Endothelial cell of umbilical vein (primary cell): ENCODE data around the gene CNDP1. TPM values are rescaled to one million over a fixed set of nuclear protein-coding genes. Genes with fewer than 3 reads are reported as not detected.

ENCODE experiments used
- BruUV-seq: library from RNA; stranded (reverse); fragments of 400-500 nt; replicated peaks from 2 replicates; lab custom pipeline; 2021; lab: Mats Ljungman, UMichigan
- CTCF ChIA-PET: fragments of 300-600, 350-600 bp; sonication (Branson Sonifier 250); formaldehyde crosslinking; loops from one replicate; lab custom pipeline; 2021; ENCODE audit warnings: antibody characterized with exemption, inconsistent platforms; lab: Charles Lee
- POLR2A ChIA-PET: fragments of 300-600, 350-600 bp; sonication (Branson Sonifier 250); formaldehyde crosslinking; loops from one replicate; lab custom pipeline; 2021; ENCODE audit warnings: antibody characterized with exemption, inconsistent platforms; lab: Charles Lee
- DNase-seq: peaks from one replicate; pipeline ENCODE4 v3.0.0-alpha.2; 2011; ENCODE audit warnings: low read depth, low spot score
- FAIRE-seq: peaks from 2 replicates; lab custom pipeline; 2011; peaks lifted over from hg19 to GRCh38; lab: Jason Lieb, UNC
- H2AFZ ChIP-seq: 2 replicates; pipeline ENCODE4 v1.6.0; 2012; ENCODE audit warnings: low read depth, low read length, control low read depth, inconsistent platforms
- H3K27ac ChIP-seq: 2 replicates; pipeline ENCODE4 v1.5.1; 2011; ENCODE audit warnings: low read depth, mild to moderate bottlenecking, control low read depth, low read length, moderate library complexity; ENCODE audit not compliant: insufficient read depth
- H3K27me3 ChIP-seq, 2 experiments: 2 replicates each; pipeline versions ENCODE4 v1.6.0 to v1.6.1; 2011; ENCODE audit warnings: low read length in 2 of 2, mixed read lengths in 1 of 2; ENCODE audit not compliant: control insufficient read depth in 2 of 2, insufficient read depth in 2 of 2
- H3K36me3 ChIP-seq, 2 experiments: 2 replicates in 1 of 2; 3 replicates in 1 of 2; pipeline ENCODE4 v1.5.1; 2011; ENCODE audit warnings: low read length in 2 of 2, mild to moderate bottlenecking in 1 of 2, moderate library complexity in 1 of 2; ENCODE audit not compliant: control insufficient read depth in 2 of 2, insufficient read depth in 2 of 2; ENCODE audit errors: extremely low read depth in 1 of 2
- H3K4me1 ChIP-seq: 3 replicates; pipeline ENCODE4 v1.5.1; 2011; ENCODE audit warnings: mild to moderate bottlenecking, low read length; ENCODE audit not compliant: control insufficient read depth, insufficient read depth; ENCODE audit errors: extremely low read depth
- H3K4me2 ChIP-seq: 2 replicates; pipeline ENCODE4 v1.6.1; 2011; ENCODE audit warnings: low read length, control low read depth, mixed read lengths; ENCODE audit not compliant: insufficient read depth
- H3K4me3 ChIP-seq, 3 experiments: fragments of 200-600 bp in 1 of 3; sonication (generic), shearing (Covaris generic) in 1 of 3; replicated peaks in 1 of 3; 2 replicates each; pipeline ENCODE4 v1.5.1; 2011 to 2016; ENCODE audit warnings: control low read depth in 3 of 3, low read length in 3 of 3, mild to moderate bottlenecking in 2 of 3, inconsistent platforms in 1 of 3, low read depth in 1 of 3, moderate library complexity in 1 of 3; ENCODE audit not compliant: insufficient read depth in 1 of 3
- H3K79me2 ChIP-seq: 2 replicates; pipeline ENCODE4 v1.6.0; 2012; ENCODE audit warnings: low read length, inconsistent platforms; ENCODE audit not compliant: control insufficient read depth, insufficient read depth
- H3K9ac ChIP-seq: replicated peaks from 2 replicates; pipeline ENCODE3; 2011; ENCODE audit warnings: low read length, control low read depth; ENCODE audit not compliant: insufficient read depth; ENCODE audit errors: extremely low read depth
- H3K9me1 ChIP-seq: replicated peaks from 3 replicates; pipeline ENCODE4 v1.6.0; 2011; ENCODE audit warnings: mild to moderate bottlenecking, low read length; ENCODE audit not compliant: control insufficient read depth, insufficient read depth; ENCODE audit errors: extremely low read depth
- H3K9me3 ChIP-seq: replicated peaks from 2 replicates; pipeline ENCODE4 v1.5.1; 2012; ENCODE audit warnings: low read length, inconsistent platforms; ENCODE audit not compliant: control insufficient read depth, insufficient read depth
- H4K20me1 ChIP-seq: replicated peaks from 2 replicates; pipeline ENCODE3; 2011; ENCODE audit warnings: mild to moderate bottlenecking, low read length; ENCODE audit not compliant: control insufficient read depth, insufficient read depth; ENCODE audit errors: extremely low read depth
- CTCF ChIP-seq, 2 donors: IDR thresholded peaks; 1 replicate in 1 of 2; 2 replicates in 1 of 2; pipeline ENCODE4 v1.5.1; 2011; ENCODE audit warnings: low read length in 2 of 2, mild to moderate bottlenecking in 2 of 2, moderate library complexity in 2 of 2, control low read depth in 1 of 2, inconsistent platforms in 1 of 2, low read depth in 1 of 2; ENCODE audit not compliant: insufficient read depth in 1 of 2; ENCODE audit errors: extremely low read depth in 1 of 2
- FOS ChIP-seq: IDR thresholded peaks from 2 replicates; pipeline ENCODE4 v1.6.1; 2011; ENCODE audit warnings: mild to moderate bottlenecking, low read length, moderate library complexity, borderline replicate concordance; ENCODE audit not compliant: insufficient read depth
- GATA2 ChIP-seq: IDR thresholded peaks from 2 replicates; pipeline ENCODE4 v1.7.0; 2011; ENCODE audit warnings: low read depth, mild to moderate bottlenecking, moderate library complexity, mixed read lengths, low read length; ENCODE audit not compliant: insufficient read length, insufficient read depth
- JUN ChIP-seq: IDR thresholded peaks from 2 replicates; pipeline ENCODE4 v1.6.1; 2011; ENCODE audit warnings: borderline replicate concordance, low read depth; ENCODE audit not compliant: insufficient read length, insufficient read depth
- MAX ChIP-seq: IDR thresholded peaks from 2 replicates; pipeline ENCODE4 v1.6.1; 2011; ENCODE audit not compliant: insufficient read depth, insufficient read length
- MYC ChIP-seq: IDR thresholded peaks from one replicate; pipeline ENCODE4 v1.6.1; 2011; ENCODE audit warnings: mild to moderate bottlenecking, low read depth, low read length
- POLR2A ChIP-seq: IDR thresholded peaks from 2 replicates; pipeline ENCODE4 v1.6.1; 2012; ENCODE audit warnings: low read depth, mild to moderate bottlenecking, control low read depth, low read length
- POLR2AphosphoS5 ChIP-seq: IDR thresholded peaks from 2 replicates; pipeline ENCODE4 v1.6.1; 2012; ENCODE audit warnings: low read depth, mild to moderate bottlenecking, control low read depth, low read length, moderate library complexity; ENCODE audit not compliant: insufficient read depth
- dilution Hi-C: fragments of 300-500 bp; cut with MboI; formaldehyde crosslinking; loops from one replicate; pipeline ENCODE4 v1.15.0; 2019; ENCODE audit warnings: low sequenced_read_pairs; ENCODE audit not compliant: extremely low pct_ligation_motif_present
- intact Hi-C: fragments of 100-400 bp; cut with micrococcal nuclease; formaldehyde crosslinking; loops from one replicate; pipeline ENCODE4 v1.10.0; 2022
- polyA plus RNA-seq, 4 experiments: library from polyadenylated mRNA; depleted of rRNA in 3 of 4; stranded (reverse) in 3 of 4; unstranded in 1 of 4; fragments of >200 nt; gene quantifications; 2 replicates each; pipeline versions ENCODE4 v1.2.1 to v1.2.3, GENCODE V29; 2011 to 2012; ENCODE audit warnings: missing spikeins in 1 of 4
- total RNA-seq: library from RNA; stranded (reverse); gene quantifications from 2 replicates; pipeline ENCODE4 v1.2.3, GENCODE V29; 2021

The CNDP1 gene
- total and polyA plus RNA-seq, 2 donors (not counting 3 experiments of a cell fraction or from before 2014, with no cell fraction given) = not detected

- TF ChIP-seq FOS (no peak), MYC (no peak)
- H3K9ac ChIP-seq = no peak overlapping the region
- H3K4me3 ChIP-seq = no peak overlapping the region
- no peaks in the 10 kb centered on the region for H4K20me1 ChIP-seq
- no TSS peak for BruUV-seq
- dilution Hi-C loops (no loop called here), intact Hi-C loops (no loop called here)
- H3K4me2 ChIP-seq = no peak overlapping the region
- H3K27me3 ChIP-seq = no peaks in the 10 kb centered on the region
- no peak for DNase-seq
- no peak overlapping the region for H3K27ac ChIP-seq
- no peaks in the 10 kb centered on the region for H3K9me1 ChIP-seq
- ChIA-PET CTCF (no interaction called here), POLR2A (no interaction called here)
- no peaks in the 10 kb centered on the region for H3K79me2 ChIP-seq
- H3K36me3 ChIP-seq = peaks cover 10 to 40% of the 10 kb centered on the region in 2 experiments
- no peaks in the 10 kb centered on the region for H3K4me1 ChIP-seq
- no peak for FAIRE-seq
- H3K9me3 ChIP-seq = no peaks in the 10 kb centered on the region
- H2AFZ ChIP-seq = no peak overlapping the region
Observed at GRCh38 chr18:74506448-74507084, 27.7 kb upstream of the CNDP1 start.

GRCh38 chr18:74507097-74507881 lies 27.0 kb upstream of the CNDP1 start:
- Histone ChIP-seq H3K4me1 (no peaks in the 10 kb centered on the region), H3K9me3 (no peaks in the 10 kb centered on the region), H3K79me2 (no peaks in the 10 kb centered on the region), H3K9ac (no peak overlapping the region), H3K4me2 (no peak overlapping the region), H3K27ac (no peak overlapping the region), H4K20me1 (no peaks in the 10 kb centered on the region), H2AFZ (no peak overlapping the region), H3K27me3 (no peaks in the 10 kb centered on the region), H3K4me3 (no peak overlapping the region), H3K9me1 (no peaks in the 10 kb centered on the region), H3K36me3 (peaks cover 10 to 41% of the 10 kb centered on the region in 2 experiments)
- TF ChIP-seq FOS (no peak), POLR2AphosphoS5 (no peak), JUN (no peak), MAX (no peak), CTCF (IDR thresholded peaks at IDR 0.05; ENCODE audit: extremely low read depth in 1 of 2, insufficient read depth in 1 of 2, low read depth in 1 of 2, low read length in 2 of 2) (no peak), MYC (no peak), GATA2 (no peak), POLR2A (no peak)
- FAIRE-seq = no peak
- ChIA-PET CTCF (no interaction called here), POLR2A (no interaction called here)
- no TSS peak for BruUV-seq
- intact Hi-C loops (no loop called here), dilution Hi-C loops (no loop called here)
- no peak for DNase-seq
